ENCODE measurements around the gene RCAN3.
A peak's percentile ranks its signal among the peaks of the same experiment; 100 is the strongest.

Gene RCAN3

GRCh38 chr1:24555591-24556413, 53.2 kb downstream of the RCAN3 start, which contains the start of gene NCMAP:
NCMAP (plus strand) TSS chr1:24556087; CDS start chr1:24595431, 39,344 bp downstream.
- Histone ChIP-seq H3K4me1 (ENCODE audit: low read depth, poor library complexity, severe bottlenecking) (peaks cover 44% of the 10 kb centered on the region), H3K4me3 (IDR thresholded peaks at IDR 0.05; ENCODE audit: insufficient read depth, low read depth, low read length) (no peak within 1 kb of the TSS), H3K27ac (no peak within 1 kb of the TSS; the same call in 1 of the 2 replicates), H4K20me1 (ENCODE audit: insufficient read depth) (no peaks in the 10 kb centered on the region), H3K79me2 (ENCODE audit: insufficient read depth, low read depth) (no peaks in the 10 kb centered on the region), H3K36me3 (ENCODE audit: insufficient read depth) (no peaks in the 10 kb centered on the region), H3K4me2 (peak within 1 kb of the TSS; percentile 33; the same call in 1 of the 2 replicates), H3K9ac (no peak within 1 kb of the TSS), H2AFZ (ENCODE audit: low read depth) (no peak within 1 kb of the TSS), H3K27me3 (ENCODE audit: insufficient read depth, low read depth) (no peaks in the 10 kb centered on the region)
- no peak for TF ChIP-seq CTCF (conservative IDR thresholded peaks at IDR 0.05; ENCODE audit: low read depth, low read length)

GRCh38 chr1:24556414-24556795, 53.8 kb downstream of the RCAN3 start:
- H3K36me3 ChIP-seq (ENCODE audit: insufficient read depth), result no peaks in the 10 kb centered on the region
- H3K4me2 ChIP-seq, result peak overlapping the region; percentile 33; the same call in 1 of the 2 replicates
- no peaks in the 10 kb centered on the region for H3K27me3 ChIP-seq (ENCODE audit: insufficient read depth, low read depth)
- TF ChIP-seq CTCF (conservative IDR thresholded peaks at IDR 0.05; ENCODE audit: low read depth, low read length), result no peak
- peaks cover 50% of the 10 kb centered on the region for H3K4me1 ChIP-seq (ENCODE audit: low read depth, poor library complexity, severe bottlenecking)
- no peaks in the 10 kb centered on the region for H3K79me2 ChIP-seq (ENCODE audit: insufficient read depth, low read depth)
- no peak overlapping the region for H3K4me3 ChIP-seq (IDR thresholded peaks at IDR 0.05; ENCODE audit: insufficient read depth, low read depth, low read length)
- no peak overlapping the region for H2AFZ ChIP-seq (ENCODE audit: low read depth)
- no peaks in the 10 kb centered on the region for H4K20me1 ChIP-seq (ENCODE audit: insufficient read depth)
- no peak overlapping the region for H3K9ac ChIP-seq
- H3K27ac ChIP-seq, result no peak overlapping the region; the same call in 1 of the 2 replicates

- H3K4me3 ChIP-seq (IDR thresholded peaks at IDR 0.05; ENCODE audit: insufficient read depth, low read depth, low read length), result no peak overlapping the region
- peak overlapping the region; percentile 44; the same call in 1 of the 2 replicates for H3K9ac ChIP-seq
- H3K4me1 ChIP-seq (ENCODE audit: low read depth, poor library complexity, severe bottlenecking), result peaks cover 58% of the 10 kb centered on the region
- TF ChIP-seq CTCF (conservative IDR thresholded peaks at IDR 0.05; ENCODE audit: low read depth, low read length), result no peak
- H3K27ac ChIP-seq, result peak overlapping the region; percentile 61
- peak overlapping the region; percentile 48 for H3K4me2 ChIP-seq
- H3K79me2 ChIP-seq (ENCODE audit: insufficient read depth, low read depth), result no peaks in the 10 kb centered on the region
- H2AFZ ChIP-seq (ENCODE audit: low read depth), result peak overlapping the region; percentile 10; the same call in 1 of the 2 replicates
- H3K36me3 ChIP-seq (ENCODE audit: insufficient read depth), result no peaks in the 10 kb centered on the region
- H4K20me1 ChIP-seq (ENCODE audit: insufficient read depth), result no peaks in the 10 kb centered on the region
- no peaks in the 10 kb centered on the region for H3K27me3 ChIP-seq (ENCODE audit: insufficient read depth, low read depth)
Measured at GRCh38 chr1:24557220-24557619, 54.6 kb downstream of the RCAN3 start.

- no peak overlapping the region for H3K4me3 ChIP-seq (IDR thresholded peaks at IDR 0.05; ENCODE audit: insufficient read depth, low read depth, low read length)
- peak overlapping the region; percentile 48 for H3K4me2 ChIP-seq
- H4K20me1 ChIP-seq (ENCODE audit: insufficient read depth), result no peaks in the 10 kb centered on the region
- no peak for TF ChIP-seq CTCF (conservative IDR thresholded peaks at IDR 0.05; ENCODE audit: low read depth, low read length)
- peaks cover 63% of the 10 kb centered on the region for H3K4me1 ChIP-seq (ENCODE audit: low read depth, poor library complexity, severe bottlenecking)
- peak overlapping the region; percentile 61 for H3K27ac ChIP-seq
- no peaks in the 10 kb centered on the region for H3K27me3 ChIP-seq (ENCODE audit: insufficient read depth, low read depth)
- H3K9ac ChIP-seq, result peak overlapping the region; percentile 44; the same call in 1 of the 2 replicates
- H3K36me3 ChIP-seq (ENCODE audit: insufficient read depth), result no peaks in the 10 kb centered on the region
- H3K79me2 ChIP-seq (ENCODE audit: insufficient read depth, low read depth), result no peaks in the 10 kb centered on the region
- H2AFZ ChIP-seq (ENCODE audit: low read depth), result peak overlapping the region; percentile 10; the same call in 1 of the 2 replicates
Measured at GRCh38 chr1:24557711-24558131, 55.1 kb downstream of the RCAN3 start.

All from KMS-11 (cell line).